ENCODE measurements around the gene PGAM1.
"Not testable (repeated sequence)": the region's sequence is repeated elsewhere in the genome, so short reads cannot be mapped to it uniquely, and the experiment has no call there.

PGAM1 gene

DNA sequence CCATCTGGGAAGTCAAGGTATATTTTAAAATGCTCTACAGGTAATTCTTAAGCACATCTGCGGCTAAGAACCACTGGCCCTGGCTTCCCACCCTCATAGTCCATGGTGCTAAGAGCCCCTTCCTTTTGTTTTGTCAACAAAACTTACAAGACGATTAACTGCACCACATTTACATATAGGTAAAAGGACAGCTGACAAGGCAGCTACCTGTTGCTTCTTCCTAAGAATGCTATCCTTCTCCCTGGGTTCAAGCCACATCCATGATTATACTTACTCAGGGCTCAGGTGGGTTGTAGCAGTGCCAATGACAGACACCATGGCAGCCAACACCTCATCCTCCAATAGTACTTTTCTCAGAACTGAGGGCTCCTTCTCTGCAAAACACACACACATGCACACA lies 36.3 kb downstream of the PGAM1 start:
- no peak for DNase-seq (ENCODE audit: low read depth)
- H3K4me3 ChIP-seq (ENCODE audit: low read length), result no peak overlapping the region
- H3K9me3 ChIP-seq (ENCODE audit: control insufficient read depth, low read length), result no peaks in the 10 kb centered on the region
- peaks cover 93% of the 10 kb centered on the region for H3K36me3 ChIP-seq (ENCODE audit: control insufficient read depth, insufficient read depth, low read length, severe bottlenecking)
- peaks cover 25% of the 10 kb centered on the region for H3K4me1 ChIP-seq (ENCODE audit: control insufficient read depth, insufficient read depth, low read length)
- no peak overlapping the region for H3K9ac ChIP-seq (ENCODE audit: low read length)
- H3K27me3 ChIP-seq (replicated peaks; ENCODE audit: control insufficient read depth, insufficient read depth, low read length), result no peaks in the 10 kb centered on the region

DNA sequence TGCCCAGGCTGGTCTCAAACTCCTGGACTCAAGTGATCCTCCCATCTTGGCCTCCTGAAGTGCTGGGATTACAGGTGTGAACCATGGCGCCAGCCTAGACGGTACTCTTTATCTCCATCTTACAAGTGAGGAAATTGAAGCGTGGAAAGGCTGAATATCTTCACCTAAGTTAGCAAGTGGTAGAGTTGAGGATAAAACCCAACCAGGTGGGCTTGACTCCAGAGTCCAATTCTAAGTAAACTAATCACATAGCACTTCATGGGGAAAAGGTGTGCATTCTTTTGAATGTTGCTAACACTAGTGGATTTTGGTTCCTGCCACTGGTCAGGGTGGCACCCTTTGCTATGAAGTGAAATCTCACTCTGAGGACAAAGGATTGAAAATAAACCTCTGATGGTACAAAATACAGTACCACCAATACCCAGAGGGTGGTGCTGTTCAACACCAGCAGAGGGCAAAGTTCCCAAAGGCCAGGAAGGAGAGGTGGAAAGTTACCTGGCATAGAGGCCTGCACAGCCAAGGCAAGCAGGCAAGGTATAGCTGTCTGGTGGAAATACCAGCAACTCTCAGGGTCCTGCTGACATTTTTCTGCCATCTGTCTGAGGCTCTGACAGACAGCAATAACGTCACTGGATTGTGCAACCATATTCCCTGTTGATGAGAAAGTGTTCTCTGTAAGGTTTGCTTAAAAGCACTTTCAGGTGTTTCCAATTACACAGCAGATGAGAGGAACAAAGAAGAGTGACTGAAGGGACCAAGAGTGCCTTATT lies 37.6 kb downstream of the PGAM1 start:
- H3K27me3 ChIP-seq (replicated peaks; ENCODE audit: control insufficient read depth, insufficient read depth, low read length), result no peaks in the 10 kb centered on the region
- peaks cover 95% of the 10 kb centered on the region for H3K36me3 ChIP-seq (ENCODE audit: control insufficient read depth, insufficient read depth, low read length, severe bottlenecking)
- peak; percentile 88 for DNase-seq (ENCODE audit: low read depth)
- H3K4me1 ChIP-seq (ENCODE audit: control insufficient read depth, insufficient read depth, low read length), result peaks cover 25% of the 10 kb centered on the region
- no peaks in the 10 kb centered on the region for H3K9me3 ChIP-seq (ENCODE audit: control insufficient read depth, low read length)
- no peak overlapping the region for H3K9ac ChIP-seq (ENCODE audit: low read length)
- H3K4me3 ChIP-seq (ENCODE audit: low read length), result no peak overlapping the region

DNA sequence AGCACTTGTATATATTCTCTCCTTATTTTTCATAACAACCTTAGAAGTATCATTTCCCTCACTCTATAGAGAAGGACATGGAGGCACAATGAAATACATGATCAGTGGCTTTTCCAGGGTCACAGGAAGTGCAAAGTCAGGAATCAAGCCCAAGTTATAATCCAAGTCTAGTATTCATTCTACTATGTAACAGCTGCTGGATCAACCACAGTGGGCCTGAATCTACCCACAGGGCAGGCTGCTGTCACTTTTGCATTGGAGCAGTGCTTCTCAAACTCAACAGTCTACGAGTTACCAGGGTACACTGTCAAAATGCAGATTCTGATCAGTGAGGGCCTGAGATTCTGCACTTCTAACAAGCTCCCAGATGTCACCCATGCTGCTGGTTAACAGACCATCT lies 38.2 kb downstream of the PGAM1 start:
- H3K27me3 ChIP-seq (replicated peaks; ENCODE audit: control insufficient read depth, insufficient read depth, low read length), result no peaks in the 10 kb centered on the region
- H3K9ac ChIP-seq (ENCODE audit: low read length), result peak overlapping the region; percentile 13
- no peaks in the 10 kb centered on the region for H3K9me3 ChIP-seq (ENCODE audit: control insufficient read depth, low read length)
- H3K4me3 ChIP-seq (ENCODE audit: low read length), result no peak overlapping the region
- peaks cover 95% of the 10 kb centered on the region for H3K36me3 ChIP-seq (ENCODE audit: control insufficient read depth, insufficient read depth, low read length, severe bottlenecking)
- DNase-seq (ENCODE audit: low read depth), result no peak
- H3K4me1 ChIP-seq (ENCODE audit: control insufficient read depth, insufficient read depth, low read length), result peaks cover 25% of the 10 kb centered on the region

DNA sequence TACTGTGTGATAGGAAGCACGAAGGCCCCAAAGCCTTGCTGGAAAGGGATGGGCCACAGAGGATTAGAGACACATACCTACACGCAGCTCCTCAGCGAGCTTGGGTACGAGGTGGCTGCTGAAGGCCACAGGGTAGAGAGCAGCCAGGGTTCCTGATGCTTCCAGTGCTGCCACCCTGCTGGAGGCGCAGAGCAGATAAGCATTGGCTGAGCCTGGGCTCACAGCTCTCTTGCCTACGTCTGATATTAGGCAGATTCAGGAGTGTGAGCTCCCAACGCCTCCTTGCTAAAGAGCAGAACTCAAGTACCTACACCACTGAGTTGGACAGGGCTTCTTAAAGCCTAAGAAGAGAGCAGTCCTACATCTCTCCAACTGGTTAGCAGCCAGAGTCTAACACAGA lies 40.0 kb downstream of the PGAM1 start:
- Histone ChIP-seq H3K36me3 (ENCODE audit: control insufficient read depth, insufficient read depth, low read length, severe bottlenecking) (peaks cover 95% of the 10 kb centered on the region), H3K9ac (ENCODE audit: low read length) (peak overlapping the region; percentile 8), H3K27me3 (replicated peaks; ENCODE audit: control insufficient read depth, insufficient read depth, low read length) (no peaks in the 10 kb centered on the region)

DNA sequence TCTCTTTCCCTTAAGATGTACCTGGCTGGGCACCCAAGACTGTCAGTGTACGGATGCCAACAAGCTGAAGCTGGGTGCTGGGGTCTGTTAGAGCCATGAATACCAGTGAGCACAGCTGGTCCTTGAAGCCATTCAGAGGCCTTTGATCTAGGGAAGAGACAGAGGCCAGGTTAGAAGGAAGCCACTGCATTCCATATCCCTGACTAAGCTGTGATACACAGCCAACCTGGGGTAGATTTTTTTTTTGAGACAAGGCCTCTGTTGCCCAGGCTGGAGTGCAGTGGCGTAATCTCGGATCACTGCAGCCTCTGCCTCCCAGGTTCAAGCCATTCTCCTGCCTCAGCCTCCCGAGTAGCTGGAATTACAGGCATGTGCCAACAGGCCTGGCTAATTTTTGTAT lies 40.8 kb downstream of the PGAM1 start:
- no peak for DNase-seq (ENCODE audit: low read depth)
- Histone ChIP-seq H3K9me3 (ENCODE audit: control insufficient read depth, low read length) (no peaks in the 10 kb centered on the region), H3K4me3 (ENCODE audit: low read length) (no peak overlapping the region), H3K27me3 (replicated peaks; ENCODE audit: control insufficient read depth, insufficient read depth, low read length) (no peaks in the 10 kb centered on the region), H3K36me3 (ENCODE audit: control insufficient read depth, insufficient read depth, low read length, severe bottlenecking) (peaks cover 95% of the 10 kb centered on the region), H3K9ac (ENCODE audit: low read length) (peak overlapping the region; percentile 6), H3K4me1 (ENCODE audit: control insufficient read depth, insufficient read depth, low read length) (peaks cover 20% of the 10 kb centered on the region)

More for the DNA sequence above, 40.0 kb downstream of the PGAM1 start:
- no peak for DNase-seq (ENCODE audit: low read depth)
- H3K4me3 ChIP-seq (ENCODE audit: low read length), result no peak overlapping the region
- no peaks in the 10 kb centered on the region for H3K9me3 ChIP-seq (ENCODE audit: control insufficient read depth, low read length)
- H3K4me1 ChIP-seq (ENCODE audit: control insufficient read depth, insufficient read depth, low read length), result peaks cover 24% of the 10 kb centered on the region

DNA sequence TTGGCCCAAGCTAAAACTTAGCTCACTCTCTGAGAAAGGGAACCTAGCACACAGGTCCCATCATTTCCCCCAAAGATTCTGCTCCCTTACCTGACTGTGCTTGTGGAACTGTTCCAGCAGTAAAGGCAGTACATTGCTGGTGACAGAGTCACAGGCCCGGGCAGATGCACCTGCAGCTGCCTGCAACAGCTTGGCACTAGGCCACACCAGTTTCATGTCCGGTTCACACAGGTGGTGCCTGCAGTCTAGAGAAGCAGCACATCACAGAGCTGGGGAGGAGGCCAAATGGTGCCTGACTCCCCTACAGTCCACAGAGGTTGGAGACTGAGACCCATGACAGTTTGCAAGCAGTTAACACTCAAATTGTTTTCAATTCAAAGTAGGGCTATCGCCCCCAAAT lies 42.2 kb downstream of the PGAM1 start:
- Histone ChIP-seq H3K27me3 (replicated peaks; ENCODE audit: control insufficient read depth, insufficient read depth, low read length) (no peaks in the 10 kb centered on the region), H3K36me3 (ENCODE audit: control insufficient read depth, insufficient read depth, low read length, severe bottlenecking) (peaks cover 94% of the 10 kb centered on the region)

DNA sequence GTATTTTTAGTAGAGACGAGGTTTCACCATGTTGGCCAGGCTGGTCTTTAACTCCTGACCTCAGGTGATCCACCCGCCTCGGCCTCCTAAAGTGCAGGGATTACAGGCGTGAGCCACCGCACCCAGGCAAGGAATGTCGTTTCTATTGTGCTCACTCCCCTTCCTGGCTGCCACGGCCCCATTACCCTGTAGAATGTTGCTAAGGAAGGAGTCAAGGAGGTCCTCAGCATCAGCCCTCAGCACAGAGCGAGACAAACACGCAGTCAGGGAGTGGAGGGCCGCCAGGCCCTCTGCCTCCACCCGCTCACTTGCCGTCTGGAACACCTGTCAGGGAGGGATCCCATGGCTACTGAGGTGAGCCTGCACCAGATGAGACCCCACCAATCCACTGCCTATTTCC lies 42.8 kb downstream of the PGAM1 start:
- Histone ChIP-seq H3K4me1 (ENCODE audit: control insufficient read depth, insufficient read depth, low read length) (peaks cover 20% of the 10 kb centered on the region), H3K36me3 (ENCODE audit: control insufficient read depth, insufficient read depth, low read length, severe bottlenecking) (peaks cover 94% of the 10 kb centered on the region)
- not testable (repeated sequence) for H3K4me3 ChIP-seq (ENCODE audit: low read length); H3K9ac ChIP-seq (ENCODE audit: low read length); H3K27me3 ChIP-seq (replicated peaks; ENCODE audit: control insufficient read depth, insufficient read depth, low read length); DNase-seq (ENCODE audit: low read depth); H3K9me3 ChIP-seq (ENCODE audit: control insufficient read depth, low read length)

More for the DNA sequence above, 42.2 kb downstream of the PGAM1 start:
- H3K9me3 ChIP-seq (ENCODE audit: control insufficient read depth, low read length), result no peaks in the 10 kb centered on the region
- H3K9ac ChIP-seq (ENCODE audit: low read length), result no peak overlapping the region
- no peak for DNase-seq (ENCODE audit: low read depth)
- no peak overlapping the region for H3K4me3 ChIP-seq (ENCODE audit: low read length)
- peaks cover 20% of the 10 kb centered on the region for H3K4me1 ChIP-seq (ENCODE audit: control insufficient read depth, insufficient read depth, low read length)

DNA sequence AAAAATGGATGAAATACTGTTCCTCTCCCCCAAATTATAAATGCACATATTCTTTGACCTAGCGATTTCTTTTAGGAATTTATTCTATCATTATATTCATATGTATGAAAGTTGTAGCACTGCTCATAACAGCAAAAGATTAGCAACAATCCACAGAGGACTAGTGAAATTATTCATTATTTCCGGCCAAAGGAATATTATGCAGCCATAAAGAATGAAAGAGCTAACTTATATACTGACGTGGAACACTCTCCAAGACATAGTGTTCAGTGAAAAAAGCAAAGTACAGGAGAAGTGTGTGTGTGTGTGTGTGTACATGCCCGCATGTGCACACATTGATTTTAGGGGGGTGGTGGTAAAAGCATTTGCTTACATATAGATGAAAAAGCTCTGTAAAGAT lies 48.9 kb downstream of the PGAM1 start:
- H3K9me3 ChIP-seq (ENCODE audit: control insufficient read depth, low read length), result no peaks in the 10 kb centered on the region
- DNase-seq (ENCODE audit: low read depth), result no peak

DNA sequence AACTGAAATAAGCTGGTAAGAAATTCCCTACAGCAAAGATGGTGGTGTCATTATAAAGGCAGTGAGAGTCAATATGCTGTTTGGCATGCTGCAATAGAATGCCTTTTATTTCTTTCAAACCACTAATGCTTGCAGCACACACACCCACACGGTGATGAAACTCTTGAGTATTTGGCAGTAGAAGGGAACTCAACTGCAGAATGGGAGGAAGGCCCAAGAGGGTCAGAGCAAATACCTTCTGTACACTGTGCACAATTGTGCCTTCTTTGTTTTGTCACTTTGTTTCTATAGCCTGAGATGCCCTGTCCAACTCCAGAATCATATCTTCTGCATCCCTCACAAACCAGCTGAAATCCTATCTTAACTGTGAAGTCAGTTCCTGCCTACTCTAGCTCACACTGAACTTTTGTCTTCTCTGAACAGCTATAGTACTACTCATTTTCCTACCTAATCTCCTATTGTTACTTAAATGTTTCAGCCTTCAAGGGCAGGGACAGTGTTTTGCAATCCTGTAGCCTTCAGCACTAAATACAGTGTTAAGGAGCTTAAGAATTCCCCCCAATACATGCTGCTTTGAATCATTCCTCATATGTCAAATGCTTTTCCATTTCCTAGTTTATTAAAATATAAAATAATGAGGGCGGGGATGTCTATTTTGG lies 50.1 kb downstream of the PGAM1 start:
- H3K36me3 ChIP-seq (ENCODE audit: control insufficient read depth, insufficient read depth, low read length, severe bottlenecking), result peaks cover 84% of the 10 kb centered on the region
- H3K9me3 ChIP-seq (ENCODE audit: control insufficient read depth, low read length), result no peaks in the 10 kb centered on the region
- DNase-seq (ENCODE audit: low read depth), result peak; percentile 89

More for the DNA sequence above, 48.9 kb downstream of the PGAM1 start:
- no peak overlapping the region for H3K9ac ChIP-seq (ENCODE audit: low read length)
- no peak overlapping the region for H3K4me3 ChIP-seq (ENCODE audit: low read length)
- no peaks in the 10 kb centered on the region for H3K27me3 ChIP-seq (replicated peaks; ENCODE audit: control insufficient read depth, insufficient read depth, low read length)
- peaks cover 19% of the 10 kb centered on the region for H3K4me1 ChIP-seq (ENCODE audit: control insufficient read depth, insufficient read depth, low read length)
- H3K36me3 ChIP-seq (ENCODE audit: control insufficient read depth, insufficient read depth, low read length, severe bottlenecking), result peaks cover 85% of the 10 kb centered on the region

DNA sequence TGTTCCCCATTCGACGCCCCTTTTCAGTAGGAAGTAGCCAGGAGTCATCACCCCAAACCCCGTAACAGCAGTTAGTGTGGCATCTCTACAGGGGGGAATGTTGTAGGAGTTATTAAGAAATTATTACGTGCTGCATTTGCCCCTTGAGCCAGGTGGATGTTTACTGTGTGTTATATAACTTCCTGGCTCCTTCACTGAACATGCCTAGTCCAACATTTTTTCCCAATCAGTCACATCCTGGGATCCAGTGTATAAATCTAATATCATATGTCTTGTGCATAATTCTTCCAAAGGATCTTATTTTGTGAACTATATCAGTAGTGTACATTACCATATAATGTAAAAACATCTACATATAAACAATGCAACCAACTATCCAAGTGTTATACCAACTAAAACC lies 53.4 kb downstream of the PGAM1 start:
- H3K9me3 ChIP-seq (ENCODE audit: control insufficient read depth, low read length); H3K9ac ChIP-seq (ENCODE audit: low read length); DNase-seq (ENCODE audit: low read depth); H3K27me3 ChIP-seq (replicated peaks; ENCODE audit: control insufficient read depth, insufficient read depth, low read length); H3K4me3 ChIP-seq (ENCODE audit: low read length): not testable (repeated sequence)
- peaks cover 71% of the 10 kb centered on the region for H3K36me3 ChIP-seq (ENCODE audit: control insufficient read depth, insufficient read depth, low read length, severe bottlenecking)
- peaks cover 23% of the 10 kb centered on the region for H3K4me1 ChIP-seq (ENCODE audit: control insufficient read depth, insufficient read depth, low read length)

More for the DNA sequence above, 50.1 kb downstream of the PGAM1 start:
- Histone ChIP-seq H3K4me3 (ENCODE audit: low read length) (no peak overlapping the region), H3K9ac (ENCODE audit: low read length) (peak overlapping the region; percentile 35), H3K27me3 (replicated peaks; ENCODE audit: control insufficient read depth, insufficient read depth, low read length) (no peaks in the 10 kb centered on the region), H3K4me1 (ENCODE audit: control insufficient read depth, insufficient read depth, low read length) (peaks cover 19% of the 10 kb centered on the region)

DNA sequence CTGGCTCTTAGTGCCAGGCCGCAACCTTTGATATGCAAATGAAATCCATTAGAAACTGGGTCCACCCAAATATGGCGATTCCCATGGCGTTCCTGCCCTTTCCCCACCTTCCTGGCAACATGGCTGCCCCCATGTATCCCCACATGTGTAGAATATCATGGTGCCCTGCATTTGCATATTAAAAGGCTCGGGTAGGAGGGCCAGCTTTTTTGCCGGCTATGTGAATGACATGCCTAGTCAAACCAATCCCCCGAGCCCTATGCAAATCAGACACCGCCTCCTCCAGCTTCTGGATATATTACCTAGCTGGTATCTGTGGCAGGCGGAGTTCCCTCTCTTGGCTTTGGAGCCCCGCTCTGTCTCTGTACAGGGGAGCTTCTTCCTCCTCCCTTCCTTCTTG lies 53.9 kb downstream of the PGAM1 start:
- no peaks in the 10 kb centered on the region for H3K27me3 ChIP-seq (replicated peaks; ENCODE audit: control insufficient read depth, insufficient read depth, low read length)
- no peak overlapping the region for H3K9ac ChIP-seq (ENCODE audit: low read length)
- peaks cover 65% of the 10 kb centered on the region for H3K36me3 ChIP-seq (ENCODE audit: control insufficient read depth, insufficient read depth, low read length, severe bottlenecking)
- no peak for DNase-seq (ENCODE audit: low read depth)
- H3K4me1 ChIP-seq (ENCODE audit: control insufficient read depth, insufficient read depth, low read length), result peaks cover 23% of the 10 kb centered on the region
- no peaks in the 10 kb centered on the region for H3K9me3 ChIP-seq (ENCODE audit: control insufficient read depth, low read length)
- no peak overlapping the region for H3K4me3 ChIP-seq (ENCODE audit: low read length)

Data from adipocyte (in vitro differentiated cells).